Activated B cell treated with CpG ODN at 0.5 μM for 24 hours (primary cell): ENCODE measurements around the gene PRX. TPM values are rescaled to one million over a fixed set of nuclear protein-coding genes. Genes with fewer than 3 reads are reported as not detected.

Experiments
- ATAC-seq: fragments of 200-7000 bp; cut with Tn5 transposase; one replicate; pipeline ENCODE4 v1.10.0; 2021; ENCODE audit warnings: low read depth, mild to moderate bottlenecking, moderate library complexity
- CTCF ChIA-PET: fragments of 350-600 bp; sonication (Branson Sonifier 250); formaldehyde crosslinking; loops from one replicate; lab custom pipeline; 2021; ENCODE audit warnings: antibody characterized with exemption; lab: Charles Lee
- POLR2A ChIA-PET: fragments of 350-600 bp; sonication (Branson Sonifier 250); formaldehyde crosslinking; loops from one replicate; lab custom pipeline; 2021; ENCODE audit warnings: antibody characterized with exemption; lab: Charles Lee
- DNase-seq: peaks from one replicate; pipeline ENCODE4 v3.0.0; 2022
- H3K27ac Mint-ChIP-seq: one replicate; pipeline ENCODE4 v1.8.0; 2020; ENCODE audit warnings: mixed read lengths
- H3K27me3 Mint-ChIP-seq: one replicate; pipeline ENCODE4 v1.8.0; 2021; ENCODE audit warnings: mixed read lengths
- H3K36me3 Mint-ChIP-seq: one replicate; pipeline ENCODE4 v1.8.0; 2021; ENCODE audit warnings: low read depth, mixed read lengths
- H3K4me1 Mint-ChIP-seq: one replicate; pipeline ENCODE4 v1.8.0; 2021; ENCODE audit warnings: mixed read lengths
- H3K4me3 Mint-ChIP-seq: one replicate; pipeline ENCODE4 v1.8.0; 2020; ENCODE audit warnings: mild to moderate bottlenecking, mixed read lengths
- H3K9me3 Mint-ChIP-seq: one replicate; pipeline ENCODE4 v1.8.0; 2020; ENCODE audit warnings: mixed read lengths
- intact Hi-C: fragments of 100-400 bp; cut with micrococcal nuclease; formaldehyde crosslinking; loops from one replicate; pipeline ENCODE4 v1.15.1; 2024
- total RNA-seq: library from RNA; stranded (reverse); gene quantifications from 2 replicates; pipeline ENCODE4 v1.2.3, GENCODE V29; 2022
- TF ChIP-seq, protein P1 (sequence below): fragments of 200-600 bp; IDR thresholded peaks from one replicate; pipeline ENCODE4 v1.8.0; 2022; ENCODE audit warnings: antibody characterized with exemption, mild to moderate bottlenecking

Gene PRX
- total RNA-seq, 1 donor from 2014 or later, result 1.7 TPM

DNA sequence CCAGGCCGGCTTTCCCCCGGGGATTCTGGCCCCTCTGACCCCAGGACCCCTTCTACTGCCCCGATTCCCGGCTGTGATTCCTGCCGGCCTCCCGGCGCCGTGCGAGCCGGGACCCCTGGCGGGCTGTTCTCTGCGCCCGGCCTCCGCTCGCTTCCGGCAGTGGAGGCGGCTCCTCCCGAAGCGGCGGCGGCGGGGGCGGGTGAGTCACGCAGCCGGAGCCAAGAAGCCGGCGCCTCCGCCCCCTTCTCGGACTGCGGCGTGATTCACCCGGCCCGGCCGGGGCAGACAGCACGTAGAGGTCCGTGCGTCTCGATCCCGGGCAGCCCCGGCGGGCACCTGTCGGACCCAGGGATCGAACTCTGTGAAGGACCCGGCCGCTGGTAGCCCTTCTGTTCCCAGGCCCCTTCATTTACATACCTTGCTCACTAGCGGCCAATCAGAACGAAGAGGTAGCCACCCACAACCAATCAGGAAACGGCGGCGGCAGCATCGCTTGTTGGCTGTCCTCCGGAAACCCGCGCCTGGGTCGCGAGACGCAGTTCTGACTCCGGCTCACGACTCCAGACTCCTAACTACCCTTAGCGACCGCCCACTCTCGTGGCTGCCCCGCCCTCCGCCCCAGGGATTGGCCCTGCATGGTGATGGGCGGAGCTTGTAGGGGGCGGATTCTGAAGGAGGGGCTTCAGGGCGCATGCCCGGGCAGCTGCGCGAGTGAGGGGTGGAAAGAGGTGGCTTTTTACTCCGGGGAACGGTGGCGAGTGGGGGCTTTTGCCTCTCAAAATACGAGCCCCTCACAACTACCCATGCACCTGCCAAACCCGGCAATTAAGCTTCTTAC lies 12.5 kb upstream of the PRX start, which contains the start of gene SERTAD1:
Gene SERTAD1, minus strand, starts transcription at position 543 of the 838 bp plus-strand sequence. CDS start 2,446 bp downstream, outside the sequence.
- Mint-ChIP-seq H3K27me3 (no peaks in the 10 kb centered on the region), H3K9me3 (no peaks in the 10 kb centered on the region), H3K27ac (peak within 1 kb of the TSS; percentile 93), H3K4me1 (peaks cover 31% of the 10 kb centered on the region), H3K36me3 (peaks cover 16% of the 10 kb centered on the region), H3K4me3 (peak within 1 kb of the TSS; percentile 93)
- intact Hi-C loops, result loop anchor here (1.0 kb wide), 4 partner anchors 10 to 40 kb away; partner anchors contain the start of genes BLVRB and SERTAD3
- TF ChIP-seq, protein P1, sequence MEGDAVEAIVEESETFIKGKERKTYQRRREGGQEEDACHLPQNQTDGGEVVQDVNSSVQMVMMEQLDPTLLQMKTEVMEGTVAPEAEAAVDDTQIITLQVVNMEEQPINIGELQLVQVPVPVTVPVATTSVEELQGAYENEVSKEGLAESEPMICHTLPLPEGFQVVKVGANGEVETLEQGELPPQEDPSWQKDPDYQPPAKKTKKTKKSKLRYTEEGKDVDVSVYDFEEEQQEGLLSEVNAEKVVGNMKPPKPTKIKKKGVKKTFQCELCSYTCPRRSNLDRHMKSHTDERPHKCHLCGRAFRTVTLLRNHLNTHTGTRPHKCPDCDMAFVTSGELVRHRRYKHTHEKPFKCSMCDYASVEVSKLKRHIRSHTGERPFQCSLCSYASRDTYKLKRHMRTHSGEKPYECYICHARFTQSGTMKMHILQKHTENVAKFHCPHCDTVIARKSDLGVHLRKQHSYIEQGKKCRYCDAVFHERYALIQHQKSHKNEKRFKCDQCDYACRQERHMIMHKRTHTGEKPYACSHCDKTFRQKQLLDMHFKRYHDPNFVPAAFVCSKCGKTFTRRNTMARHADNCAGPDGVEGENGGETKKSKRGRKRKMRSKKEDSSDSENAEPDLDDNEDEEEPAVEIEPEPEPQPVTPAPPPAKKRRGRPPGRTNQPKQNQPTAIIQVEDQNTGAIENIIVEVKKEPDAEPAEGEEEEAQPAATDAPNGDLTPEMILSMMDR, result no peak
- ChIA-PET POLR2A (interaction anchor here (0.5 to 4.2 kb wide), 22 partner anchors 9 to 1520 kb away, joined by 3 to 89 read pairs (median 4); partner anchors contain the start of genes AKT2, BLVRB, C19orf47 and COQ8B), CTCF (interaction anchor here (1.1 to 1.5 kb wide), 4 partner anchors 8 to 40 kb away, joined by 3 to 6 read pairs (median 4); partner anchors contain the start of gene BLVRB)
- ATAC-seq (peak; percentile 90), DNase-seq (peak; percentile 100)

DNA sequence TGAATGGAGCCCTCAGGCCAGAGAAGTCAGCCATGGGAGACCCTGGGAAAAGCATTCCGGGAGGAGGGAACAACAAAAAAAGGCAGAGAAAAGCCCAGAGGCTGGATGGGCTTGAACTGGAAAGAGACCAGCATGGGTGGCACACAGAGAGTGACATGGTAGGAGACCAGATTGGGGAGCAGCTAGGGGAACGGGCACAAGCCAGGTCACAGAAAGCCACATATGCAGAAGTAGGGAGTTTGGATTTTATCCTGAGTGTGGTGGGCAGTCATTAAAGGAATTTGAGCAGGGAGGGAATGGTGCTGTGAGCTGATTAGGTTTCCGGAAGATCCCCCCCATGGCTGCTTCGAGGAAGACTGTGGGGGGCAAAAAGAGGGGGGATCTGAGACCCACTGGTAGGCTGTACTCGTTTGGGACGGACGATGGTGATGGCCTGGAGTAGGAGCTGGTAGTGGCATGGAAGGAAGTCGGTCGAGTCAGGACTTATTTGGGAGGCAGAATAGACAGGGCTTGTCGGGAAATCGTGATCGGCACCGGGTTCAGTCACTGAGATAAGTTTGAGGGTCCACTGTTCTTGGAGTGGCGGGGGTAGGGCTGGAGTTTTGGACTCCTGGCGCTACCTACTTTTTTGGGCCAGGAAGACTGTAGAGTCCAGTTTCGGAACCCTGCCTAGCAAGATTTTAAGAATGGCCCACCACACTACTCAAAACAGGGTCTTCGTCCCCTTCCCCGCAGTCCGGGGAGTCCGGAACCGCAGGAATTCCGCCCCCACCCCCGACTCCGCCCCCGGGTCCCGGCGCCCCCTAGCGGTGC lies 11.7 kb upstream of the PRX start:
- POLR2A ChIA-PET, result interaction anchor here (0.5 to 4.2 kb wide), 5 partner anchors 10 to 76 kb away, joined by 4 to 89 read pairs (median 7); partner anchors contain the start of genes C19orf47, PLD3 and SERTAD3
- DNase-seq, result no peak

DNA sequence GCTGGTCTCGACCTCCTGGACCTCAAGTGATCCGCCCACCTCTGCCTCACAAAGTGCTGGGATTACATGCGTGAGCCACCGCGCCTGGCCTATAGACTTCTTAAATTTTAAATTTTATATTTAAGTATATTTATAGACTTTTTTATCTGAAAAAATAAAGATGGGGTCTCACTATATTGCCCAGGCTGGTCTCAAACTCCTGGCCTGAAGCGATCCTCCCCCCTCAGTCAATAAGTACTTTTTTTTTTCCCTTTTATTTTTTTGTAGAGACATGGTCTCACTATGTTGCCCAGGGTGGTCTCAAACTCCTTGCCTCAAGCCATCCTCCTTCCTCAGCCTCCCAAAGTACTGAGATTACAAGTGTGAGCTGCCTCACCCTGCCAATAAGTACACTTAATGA lies 10.8 kb upstream of the PRX start:
- no peak overlapping the region for H3K27ac Mint-ChIP-seq
- H3K4me1 Mint-ChIP-seq, result peaks cover 35% of the 10 kb centered on the region
- no peak for DNase-seq
- TF ChIP-seq, protein P1, result no peak
- no peaks in the 10 kb centered on the region for H3K9me3 Mint-ChIP-seq
- intact Hi-C loops, result loop anchor here (5.0 kb wide), 1 partner anchor 173 kb away; no protein-coding TSS in a partner anchor
- no peaks in the 10 kb centered on the region for H3K27me3 Mint-ChIP-seq
- ChIA-PET CTCF (interaction anchor here (1.4 to 5.1 kb wide), 3 partner anchors 19 to 119 kb away, joined by 4 to 21 read pairs (median 6); partner anchors contain the start of gene BLVRB), POLR2A (interaction anchor here (1.1 to 4.2 kb wide), 5 partner anchors 11 to 76 kb away, joined by 3 to 104 read pairs (median 33); partner anchors contain the start of genes C19orf47, PLD3 and SERTAD3)
- H3K36me3 Mint-ChIP-seq, result peaks cover 16% of the 10 kb centered on the region
- no peak overlapping the region for H3K4me3 Mint-ChIP-seq
- ATAC-seq, result no peak

More for the DNA sequence above, 11.7 kb upstream of the PRX start:
- Mint-ChIP-seq H3K27ac (peak overlapping the region; percentile 93), H3K27me3 (no peaks in the 10 kb centered on the region), H3K9me3 (no peaks in the 10 kb centered on the region), H3K4me1 (peaks cover 34% of the 10 kb centered on the region), H3K36me3 (peaks cover 16% of the 10 kb centered on the region), H3K4me3 (peak overlapping the region; percentile 93)
- CTCF ChIA-PET, result interaction anchor here (1.4 to 5.1 kb wide), 4 partner anchors 9 to 120 kb away, joined by 3 to 21 read pairs (median 5); partner anchors contain the start of gene BLVRB
- ATAC-seq, result no peak
- intact Hi-C loops, result loop anchor here (1.0 to 5.0 kb wide), 5 partner anchors 10 to 172 kb away; partner anchors contain the start of genes BLVRB and SERTAD3
- TF ChIP-seq, protein P1, result no peak

DNA sequence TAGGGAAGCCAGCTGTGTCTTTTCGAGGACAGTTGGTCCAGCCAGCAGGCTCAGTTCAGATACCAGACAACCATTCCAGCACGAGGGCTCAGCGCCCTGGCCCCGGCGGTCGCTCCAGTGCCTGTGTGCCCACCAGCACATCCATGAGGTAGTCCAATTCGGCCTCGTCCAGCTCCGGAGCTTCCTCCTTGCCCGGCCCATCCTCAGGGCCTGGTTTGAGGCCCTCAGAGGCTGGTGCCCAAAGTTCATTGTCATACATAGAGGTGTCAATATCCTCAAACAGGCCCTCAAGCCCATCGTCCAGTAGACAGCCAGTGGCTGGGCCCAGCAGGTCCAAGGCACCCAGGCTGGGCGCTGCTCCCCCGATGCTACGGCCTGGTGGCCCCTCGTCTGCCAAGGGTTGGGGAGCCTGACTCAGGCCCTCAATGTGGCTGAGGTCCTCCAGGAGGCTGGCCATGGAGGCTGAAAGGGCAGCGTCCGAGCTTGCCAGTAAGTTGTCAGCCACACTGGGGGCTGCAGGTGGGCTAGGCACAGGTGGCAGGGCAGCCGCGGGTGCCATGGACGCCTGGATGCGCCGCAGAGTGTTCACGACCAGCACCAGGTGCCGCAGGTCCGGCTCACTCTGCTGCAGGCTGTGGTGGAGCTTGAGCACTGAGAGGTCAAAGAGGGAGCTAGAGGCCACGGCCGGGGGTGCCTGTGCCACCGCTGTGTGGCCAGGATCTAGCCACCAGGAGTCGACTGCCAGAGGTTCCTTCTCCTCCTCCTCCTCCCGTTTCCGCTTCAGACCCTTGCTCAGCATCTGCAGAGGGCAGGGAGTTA lies 9.8 kb upstream of the PRX start:
- POLR2A ChIA-PET, result interaction anchor here (1.1 to 4.1 kb wide), 4 partner anchors 10 to 42 kb away, joined by 3 to 104 read pairs (median 32); partner anchors contain the start of genes BLVRB and SERTAD3
- TF ChIP-seq, protein P1, result no peak

More for the DNA sequence above, 9.8 kb upstream of the PRX start:
- CTCF ChIA-PET, result interaction anchor here (5.1 kb wide), 1 partner anchor 118 kb away, joined by 21 read pairs; no protein-coding TSS in a partner anchor
- Mint-ChIP-seq H3K9me3 (no peaks in the 10 kb centered on the region), H3K36me3 (peaks cover 16% of the 10 kb centered on the region), H3K4me1 (peaks cover 35% of the 10 kb centered on the region), H3K4me3 (no peak overlapping the region), H3K27me3 (no peaks in the 10 kb centered on the region), H3K27ac (peak overlapping the region; percentile 86)
- DNase-seq (no peak), ATAC-seq (no peak)
- intact Hi-C loops, result loop anchor here (5.0 kb wide), 1 partner anchor 174 kb away; no protein-coding TSS in a partner anchor
